B cell (primary cell): ENCODE results near the gene NDUFB7. TPM values are rescaled to one million over a fixed set of nuclear protein-coding genes. Genes with fewer than 3 reads are reported as not detected.

Experiments
- ATAC-seq: fragments of 200-7000 bp; cut with Tn5 transposase; one replicate; pipeline ENCODE4 v1.10.0; 2021; ENCODE audit warnings: low read depth, mild to moderate bottlenecking, moderate number of reproducible peaks, moderate library complexity
- CTCF ChIA-PET: fragments of 350-600 bp; sonication (Branson Sonifier 250); formaldehyde crosslinking; loops from one replicate; lab custom pipeline; 2021; ENCODE audit warnings: antibody characterized with exemption, inconsistent platforms; lab: Charles Lee
- POLR2A ChIA-PET: fragments of 350-600 bp; sonication (Branson Sonifier 250); formaldehyde crosslinking; loops from one replicate; lab custom pipeline; 2021; ENCODE audit warnings: antibody characterized with exemption; lab: Charles Lee
- DNase-seq: peaks from one replicate; pipeline ENCODE4 v3.0.0; 2013
- H2AFZ ChIP-seq: 2 replicates; pipeline ENCODE4 v1.6.1; 2012; ENCODE audit warnings: mild to moderate bottlenecking, low read depth, low read length; ENCODE audit not compliant: insufficient read depth, poor library complexity, severe bottlenecking
- H3K27ac ChIP-seq, 2 donors: 1 replicate in 1 of 2; 2 replicates in 1 of 2; pipeline ENCODE4 v1.5.1; 2012 to 2013; ENCODE audit warnings: low read length in 2 of 2, mild to moderate bottlenecking in 2 of 2, moderate library complexity in 1 of 2
- H3K27me3 ChIP-seq, 4 experiments: fragments of 200-600 bp in 1 of 4; sonication (generic) in 1 of 4; replicated peaks in 1 of 4; 1 replicate in 2 of 4; 2 replicates in 2 of 4; pipeline versions ENCODE4 v1.6.1 to v1.7.0; 2013 to 2016; ENCODE audit warnings: low read length in 3 of 4, mild to moderate bottlenecking in 2 of 4, mixed read lengths in 1 of 4, moderate library complexity in 1 of 4; ENCODE audit not compliant: insufficient read depth in 4 of 4, control insufficient read depth in 3 of 4; ENCODE audit errors: control extremely low read depth in 1 of 4
- H3K36me3 ChIP-seq, 2 experiments: replicated peaks in 1 of 2; 1 replicate in 1 of 2; 2 replicates in 1 of 2; pipeline versions ENCODE4 v1.6.1 to v1.7.1; 2013; ENCODE audit warnings: low read length in 1 of 2; ENCODE audit not compliant: insufficient read depth in 2 of 2, control insufficient read depth in 1 of 2; ENCODE audit errors: control extremely low read depth in 1 of 2, extremely low read depth in 1 of 2
- H3K4me1 ChIP-seq, 2 donors: fragments of 200-600 bp in 1 of 2; sonication (generic) in 1 of 2; 1 replicate in 1 of 2; 2 replicates in 1 of 2; pipeline versions ENCODE4 v1.5.1 to v1.6.1; 2013 to 2017; ENCODE audit warnings: low read length in 2 of 2; ENCODE audit not compliant: control insufficient read depth in 2 of 2, insufficient read depth in 2 of 2
- H3K4me2 ChIP-seq: replicated peaks from 2 replicates; pipeline ENCODE3; 2012; ENCODE audit warnings: mild to moderate bottlenecking, low read depth, low read length; ENCODE audit not compliant: poor library complexity, severe bottlenecking
- H3K4me3 ChIP-seq, 5 experiments: fragments of 200-600 bp in 1 of 5; sonication (generic) in 1 of 5; 1 replicate in 3 of 5; 2 replicates in 2 of 5; pipeline versions ENCODE4 v1.5.1 to v1.7.0; 2011 to 2016; ENCODE audit warnings: low read length in 4 of 5, mild to moderate bottlenecking in 4 of 5, low read depth in 2 of 5, control low read depth in 1 of 5, moderate library complexity in 1 of 5; ENCODE audit not compliant: insufficient read depth in 1 of 5; ENCODE audit errors: control extremely low read depth in 1 of 5, extremely low read depth in 1 of 5
- H3K79me2 ChIP-seq: fragments of 200-600 bp; sonication (generic); one replicate; pipeline ENCODE4 v1.6.0; 2016; ENCODE audit warnings: low read length; ENCODE audit not compliant: control insufficient read depth, insufficient read depth
- H3K9ac ChIP-seq: fragments of 200-600 bp; sonication (generic); 2 replicates; pipeline ENCODE4 v1.6.1; 2017; ENCODE audit warnings: mild to moderate bottlenecking, low read length, moderate library complexity
- H3K9me3 ChIP-seq, 3 donors: one replicate each; pipeline versions ENCODE4 v1.6.1 to v1.7.1; 2013; ENCODE audit warnings: low read length in 2 of 3; ENCODE audit not compliant: control insufficient read depth in 2 of 3, insufficient read depth in 1 of 3; ENCODE audit errors: control extremely low read depth in 1 of 3
- H4K20me1 ChIP-seq: 2 replicates; pipeline ENCODE4 v1.6.0; 2012; ENCODE audit warnings: mild to moderate bottlenecking, low read length; ENCODE audit not compliant: insufficient read depth, control insufficient read depth, poor library complexity, severe bottlenecking
- H3K27ac Mint-ChIP-seq: one replicate; pipeline ENCODE4 v1.8.0; 2021; ENCODE audit warnings: mixed read lengths
- H3K27me3 Mint-ChIP-seq: one replicate; pipeline ENCODE4 v1.8.0; 2021; ENCODE audit warnings: mixed read lengths
- H3K4me1 Mint-ChIP-seq: one replicate; pipeline ENCODE4 v1.8.0; 2021; ENCODE audit warnings: mixed read lengths
- H3K4me3 Mint-ChIP-seq: one replicate; pipeline ENCODE4 v1.8.0; 2021; ENCODE audit warnings: mixed read lengths
- H3K9me3 Mint-ChIP-seq: one replicate; pipeline ENCODE4 v1.8.0; 2022; ENCODE audit warnings: mixed read lengths; ENCODE audit not compliant: insufficient read depth
- EZH2 ChIP-seq: IDR thresholded peaks from 2 replicates; pipeline ENCODE4 v1.6.1; 2012; ENCODE audit warnings: borderline replicate concordance, low read depth, mild to moderate bottlenecking, moderate library complexity, low read length; ENCODE audit not compliant: insufficient read depth, poor library complexity, severe bottlenecking
- WGBS: methylation state at CpG from one replicate; pipeline ENCODE4 v1.1.5; 2013; ENCODE audit warnings: missing lambda C conversion rate; ENCODE audit not compliant: insufficient coverage; 5-methylcytosine and 5-hydroxymethylcytosine counted together
- intact Hi-C: fragments of 100-400 bp; cut with micrococcal nuclease; formaldehyde crosslinking; loops from one replicate; pipeline ENCODE4 v1.10.0; 2022
- polyA plus RNA-seq: library from polyadenylated mRNA; depleted of rRNA; stranded (reverse); fragments of >200 nt; gene quantifications from 2 replicates; pipeline ENCODE4 v1.2.3, GENCODE V29; 2012
- total RNA-seq, 2 donors: library from RNA; stranded (reverse); fragments of 120-200 nt in 1 of 2; gene quantifications; 1 replicate in 1 of 2; 2 replicates in 1 of 2; pipeline versions ENCODE4 v1.2.3 to v1.2.4, GENCODE V29; 2013 to 2022
- TF ChIP-seq, protein P1 (sequence below): fragments of 200-600 bp; IDR thresholded peaks from one replicate; pipeline ENCODE4 v1.8.0; 2022; ENCODE audit warnings: antibody characterized with exemption, mild to moderate bottlenecking

NDUFB7 gene
- total and polyA plus RNA-seq, 2 donors (not counting 1 experiment from before 2014, with no cell fraction given), result 71.5 to 168 TPM

DNA sequence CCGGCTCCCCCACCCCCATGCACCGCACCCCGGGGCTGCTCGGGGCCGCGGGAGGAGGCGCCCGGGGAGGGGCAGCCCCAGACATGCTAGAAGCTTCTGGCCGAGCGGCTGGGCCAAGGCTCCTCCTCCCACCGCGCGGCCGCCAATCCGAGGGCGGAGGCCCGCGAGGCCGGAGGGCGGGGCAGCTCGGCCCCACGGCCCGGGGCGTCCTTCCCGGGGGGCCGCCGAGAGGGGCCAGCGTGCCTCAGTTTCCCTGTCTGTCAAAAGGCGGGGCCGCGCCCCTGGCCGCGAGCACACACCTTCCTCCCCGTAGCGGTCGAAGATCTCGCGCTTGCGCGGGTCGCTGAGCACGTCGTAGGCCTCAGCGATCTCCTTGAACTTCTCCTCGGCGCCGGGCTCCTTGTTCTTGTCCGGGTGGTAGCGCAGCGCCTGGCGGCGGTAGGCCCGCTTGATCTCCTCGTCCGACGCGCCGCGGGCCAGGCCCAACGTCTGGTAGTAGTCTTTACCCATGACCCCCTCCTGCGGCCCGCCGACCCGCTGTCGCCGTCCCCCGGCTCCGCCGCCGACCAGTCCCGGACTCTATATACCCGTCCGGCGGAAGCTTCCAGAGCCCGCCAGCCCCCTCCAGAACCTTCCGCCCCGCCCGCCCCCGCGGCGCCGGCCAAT lies 53.9 kb downstream of the NDUFB7 start, which contains the start of gene DNAJB1:
TSS of gene DNAJB1 (minus strand) at position 558 of the 666 bp plus-strand sequence. CDS start at position 510, 48 bp downstream.
- H3K9me3 Mint-ChIP-seq, result no peaks in the 10 kb centered on the region
- Histone ChIP-seq H3K27me3 (no peaks in the 10 kb centered on the region), H2AFZ (peak within 1 kb of the TSS; percentile 76)

More for the DNA sequence above, 53.9 kb downstream of the NDUFB7 start, which contains the start of gene DNAJB1:
- Histone ChIP-seq H3K36me3 (peaks cover 0 to 25% of the 10 kb centered on the region in 2 experiments), H3K4me1 (peaks cover 44 to 48% of the 10 kb centered on the region in 2 donors), H3K27ac (peak within 1 kb of the TSS; percentile 93 to 95), H3K79me2 (peaks cover 21% of the 10 kb centered on the region), H3K4me2 (peak within 1 kb of the TSS; percentile 93), H3K4me3 (peak within 1 kb of the TSS; percentile 88 to 98 (median 94)), H4K20me1 (peaks cover 43% of the 10 kb centered on the region), H3K9me3 (no peaks in the 10 kb centered on the region), H3K9ac (peak within 1 kb of the TSS; percentile 98)
- Mint-ChIP-seq H3K4me1 (peaks cover 55% of the 10 kb centered on the region), H3K27ac (peak within 1 kb of the TSS; percentile 99), H3K27me3 (no peaks in the 10 kb centered on the region), H3K4me3 (peak within 1 kb of the TSS; percentile 96)
- ATAC-seq (peak; percentile 52), DNase-seq (no peak)
- ChIA-PET POLR2A (interaction anchor here (0.5 to 1.8 kb wide), 13 partner anchors 11 to 1497 kb away, joined by 3 to 13 read pairs (median 4); partner anchors contain the start of gene GIPC1), CTCF (interaction anchor here (0.6 to 1.9 kb wide), 10 partner anchors 9 to 381 kb away, joined by 3 to 6 read pairs (median 3); partner anchors contain the start of genes ASF1B and NDUFB7)
- intact Hi-C loops, result loop anchor here (1.0 kb wide), 5 partner anchors 11 to 381 kb away; partner anchors contain the start of genes DDX39A, GIPC1, NDUFB7 and TECR
- TF ChIP-seq, protein P1, sequence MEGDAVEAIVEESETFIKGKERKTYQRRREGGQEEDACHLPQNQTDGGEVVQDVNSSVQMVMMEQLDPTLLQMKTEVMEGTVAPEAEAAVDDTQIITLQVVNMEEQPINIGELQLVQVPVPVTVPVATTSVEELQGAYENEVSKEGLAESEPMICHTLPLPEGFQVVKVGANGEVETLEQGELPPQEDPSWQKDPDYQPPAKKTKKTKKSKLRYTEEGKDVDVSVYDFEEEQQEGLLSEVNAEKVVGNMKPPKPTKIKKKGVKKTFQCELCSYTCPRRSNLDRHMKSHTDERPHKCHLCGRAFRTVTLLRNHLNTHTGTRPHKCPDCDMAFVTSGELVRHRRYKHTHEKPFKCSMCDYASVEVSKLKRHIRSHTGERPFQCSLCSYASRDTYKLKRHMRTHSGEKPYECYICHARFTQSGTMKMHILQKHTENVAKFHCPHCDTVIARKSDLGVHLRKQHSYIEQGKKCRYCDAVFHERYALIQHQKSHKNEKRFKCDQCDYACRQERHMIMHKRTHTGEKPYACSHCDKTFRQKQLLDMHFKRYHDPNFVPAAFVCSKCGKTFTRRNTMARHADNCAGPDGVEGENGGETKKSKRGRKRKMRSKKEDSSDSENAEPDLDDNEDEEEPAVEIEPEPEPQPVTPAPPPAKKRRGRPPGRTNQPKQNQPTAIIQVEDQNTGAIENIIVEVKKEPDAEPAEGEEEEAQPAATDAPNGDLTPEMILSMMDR, result no peak
- no peak for TF ChIP-seq EZH2
- WGBS, result under 1% methylated on average over 75 of the region's 82 CpGs
